Chondrocyte (in vitro differentiated cells): ENCODE data around the gene THSD4. TPM values are rescaled to one million over a fixed set of nuclear protein-coding genes. Genes with fewer than 3 reads are reported as not detected.
"Not testable (repeated sequence)": the region's sequence is repeated elsewhere in the genome, so short reads cannot be mapped to it uniquely, and the experiment has no call there.

Experiments used
- DNase-seq: peaks from one replicate; pipeline ENCODE4 v3.0.0; 2021; ENCODE audit warnings: mixed read lengths, low spot score
- H3K27ac Mint-ChIP-seq: one replicate; pipeline ENCODE4 v1.8.0; 2021; ENCODE audit warnings: mild to moderate bottlenecking, moderate library complexity, mixed read lengths; ENCODE audit not compliant: unreplicated experiment
- H3K27me3 Mint-ChIP-seq: 2 replicates; pipeline ENCODE4 v1.8.0; 2021; ENCODE audit warnings: low read depth, mixed read lengths
- H3K36me3 Mint-ChIP-seq: 2 replicates; pipeline ENCODE4 v1.8.0; 2021; ENCODE audit warnings: low read depth, mixed read lengths
- H3K4me1 Mint-ChIP-seq: 2 replicates; pipeline ENCODE4 v1.8.0; 2021; ENCODE audit warnings: low read depth, mild to moderate bottlenecking, mixed read lengths
- H3K4me3 Mint-ChIP-seq: one replicate; pipeline ENCODE4 v1.8.0; 2021; ENCODE audit warnings: mild to moderate bottlenecking, moderate library complexity, mixed read lengths; ENCODE audit not compliant: unreplicated experiment
- H3K9me3 Mint-ChIP-seq: 2 replicates; pipeline ENCODE4 v1.8.0; 2021; ENCODE audit warnings: low read depth, mixed read lengths
- total RNA-seq: library from RNA; stranded (reverse); gene quantifications from 3 replicates; pipeline ENCODE4 v1.2.1, GENCODE V29; 2021
- TF ChIP-seq, protein P1 (sequence below): fragments of 200-600 bp; sonication (generic); IDR thresholded peaks from 2 replicates; pipeline ENCODE4 v1.5.0; 2021; ENCODE audit warnings: antibody characterized with exemption, mild to moderate bottlenecking, moderate library complexity

Gene THSD4
- total RNA-seq, 1 donor from 2014 or later: 3.4 TPM

DNA sequence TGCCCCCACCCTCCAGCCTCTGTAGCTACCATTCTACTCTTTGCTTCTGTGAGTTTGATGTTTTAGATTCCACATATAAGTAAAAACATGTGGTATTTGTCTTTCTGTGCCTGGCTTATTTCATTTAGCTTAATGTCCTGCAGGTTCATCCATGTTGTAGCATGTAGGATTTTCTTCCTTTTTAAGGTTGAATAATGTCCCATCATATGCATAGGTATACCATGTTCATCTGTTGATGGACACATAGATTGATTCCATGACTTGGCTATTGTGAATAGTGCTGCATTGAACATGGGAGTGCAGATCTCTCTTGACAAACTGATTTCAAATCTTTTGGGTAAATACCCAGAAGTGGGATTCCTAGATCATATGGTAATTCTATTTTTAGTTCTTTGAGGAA, 11.8 kb downstream of the THSD4 start:
- Mint-ChIP-seq H3K9me3 (no peaks in the 10 kb centered on the region), H3K27ac (no peak overlapping the region), H3K4me1 (peaks cover 11% of the 10 kb centered on the region), H3K36me3 (no peaks in the 10 kb centered on the region), H3K4me3 (no peak overlapping the region), H3K27me3 (no peaks in the 10 kb centered on the region)
- TF ChIP-seq, protein P1, sequence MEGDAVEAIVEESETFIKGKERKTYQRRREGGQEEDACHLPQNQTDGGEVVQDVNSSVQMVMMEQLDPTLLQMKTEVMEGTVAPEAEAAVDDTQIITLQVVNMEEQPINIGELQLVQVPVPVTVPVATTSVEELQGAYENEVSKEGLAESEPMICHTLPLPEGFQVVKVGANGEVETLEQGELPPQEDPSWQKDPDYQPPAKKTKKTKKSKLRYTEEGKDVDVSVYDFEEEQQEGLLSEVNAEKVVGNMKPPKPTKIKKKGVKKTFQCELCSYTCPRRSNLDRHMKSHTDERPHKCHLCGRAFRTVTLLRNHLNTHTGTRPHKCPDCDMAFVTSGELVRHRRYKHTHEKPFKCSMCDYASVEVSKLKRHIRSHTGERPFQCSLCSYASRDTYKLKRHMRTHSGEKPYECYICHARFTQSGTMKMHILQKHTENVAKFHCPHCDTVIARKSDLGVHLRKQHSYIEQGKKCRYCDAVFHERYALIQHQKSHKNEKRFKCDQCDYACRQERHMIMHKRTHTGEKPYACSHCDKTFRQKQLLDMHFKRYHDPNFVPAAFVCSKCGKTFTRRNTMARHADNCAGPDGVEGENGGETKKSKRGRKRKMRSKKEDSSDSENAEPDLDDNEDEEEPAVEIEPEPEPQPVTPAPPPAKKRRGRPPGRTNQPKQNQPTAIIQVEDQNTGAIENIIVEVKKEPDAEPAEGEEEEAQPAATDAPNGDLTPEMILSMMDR: no peak
- no peak for DNase-seq

DNA sequence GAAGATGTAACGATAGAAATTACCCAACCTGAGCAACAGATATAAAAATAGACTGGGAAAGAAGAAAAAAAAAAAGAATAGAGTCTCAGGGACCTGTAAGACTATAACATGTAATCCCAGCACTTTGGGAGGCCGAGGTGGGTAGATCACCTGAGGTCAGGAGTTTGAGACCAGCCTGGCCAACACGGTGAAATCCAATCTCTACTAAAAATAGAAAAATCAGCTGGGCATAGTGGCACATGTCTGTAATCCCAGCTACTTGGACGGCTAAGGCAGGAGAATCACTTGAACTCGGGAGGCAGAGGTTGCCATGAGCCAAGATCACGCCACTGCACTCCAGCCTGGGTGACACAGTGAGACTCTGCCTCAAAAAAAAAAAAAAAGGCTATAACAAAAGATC, 12.9 kb downstream of the THSD4 start:
- H3K4me1 Mint-ChIP-seq: peaks cover 11% of the 10 kb centered on the region
- not testable (repeated sequence) for H3K27ac Mint-ChIP-seq, H3K4me3 Mint-ChIP-seq, DNase-seq, H3K36me3 Mint-ChIP-seq, H3K27me3 Mint-ChIP-seq, H3K9me3 Mint-ChIP-seq

DNA sequence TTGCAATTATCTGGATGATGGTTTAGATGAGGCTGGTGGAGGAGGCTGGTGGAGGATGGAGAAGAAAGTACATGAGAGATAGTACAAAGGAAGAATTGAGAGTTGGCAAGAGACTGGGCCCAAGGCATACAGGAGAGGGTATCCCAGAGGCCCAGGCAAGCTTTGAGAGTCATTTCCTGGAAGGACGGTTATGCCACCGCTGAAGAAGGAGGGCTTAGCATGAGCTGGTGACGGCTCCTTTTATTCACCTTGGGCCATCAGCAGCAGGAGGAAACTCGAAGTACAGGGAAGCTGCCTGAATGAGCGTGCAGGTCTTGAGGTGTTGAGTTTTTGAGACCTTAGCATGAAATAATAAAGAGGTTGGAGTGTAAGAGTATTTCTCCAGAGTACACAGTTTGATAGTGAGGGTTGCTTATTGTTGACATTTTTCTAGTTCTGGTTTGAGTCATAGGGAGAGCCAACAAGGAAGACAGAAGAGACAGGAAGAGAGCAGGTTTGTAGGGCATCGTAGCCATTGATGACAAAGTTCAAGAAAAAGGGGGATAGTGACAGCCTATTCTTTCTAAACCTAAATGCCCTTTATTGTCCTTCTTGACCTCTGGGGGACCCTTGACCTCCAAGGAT, 13.8 kb downstream of the THSD4 start:
- no peak overlapping the region for H3K4me3 Mint-ChIP-seq
- DNase-seq: no peak
- H3K36me3 Mint-ChIP-seq: no peaks in the 10 kb centered on the region
- H3K27ac Mint-ChIP-seq: no peak overlapping the region
- H3K27me3 Mint-ChIP-seq: no peaks in the 10 kb centered on the region
- TF ChIP-seq, protein P1: no peak
- H3K4me1 Mint-ChIP-seq: peaks cover 13% of the 10 kb centered on the region
- H3K9me3 Mint-ChIP-seq: no peaks in the 10 kb centered on the region

DNA sequence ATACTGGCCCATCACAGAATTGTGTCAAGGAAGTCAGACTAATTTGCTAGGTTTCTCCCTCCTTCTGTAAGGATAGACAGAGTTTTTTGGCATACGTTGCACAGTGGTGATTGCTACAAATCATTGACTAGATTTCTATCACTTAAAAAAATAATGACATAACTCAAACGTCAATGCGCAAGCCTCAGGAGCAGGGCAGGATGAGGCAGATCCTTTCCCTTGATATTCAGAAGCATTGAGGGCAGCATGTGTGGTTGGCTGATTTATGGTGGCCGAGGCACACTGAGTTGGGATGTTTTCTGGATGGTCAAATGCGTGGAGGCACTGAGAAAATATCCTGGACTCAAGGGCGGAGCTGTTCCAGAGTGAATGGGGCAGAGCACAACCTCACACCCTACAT, 14.4 kb downstream of the THSD4 start:
- DNase-seq: no peak

DNA sequence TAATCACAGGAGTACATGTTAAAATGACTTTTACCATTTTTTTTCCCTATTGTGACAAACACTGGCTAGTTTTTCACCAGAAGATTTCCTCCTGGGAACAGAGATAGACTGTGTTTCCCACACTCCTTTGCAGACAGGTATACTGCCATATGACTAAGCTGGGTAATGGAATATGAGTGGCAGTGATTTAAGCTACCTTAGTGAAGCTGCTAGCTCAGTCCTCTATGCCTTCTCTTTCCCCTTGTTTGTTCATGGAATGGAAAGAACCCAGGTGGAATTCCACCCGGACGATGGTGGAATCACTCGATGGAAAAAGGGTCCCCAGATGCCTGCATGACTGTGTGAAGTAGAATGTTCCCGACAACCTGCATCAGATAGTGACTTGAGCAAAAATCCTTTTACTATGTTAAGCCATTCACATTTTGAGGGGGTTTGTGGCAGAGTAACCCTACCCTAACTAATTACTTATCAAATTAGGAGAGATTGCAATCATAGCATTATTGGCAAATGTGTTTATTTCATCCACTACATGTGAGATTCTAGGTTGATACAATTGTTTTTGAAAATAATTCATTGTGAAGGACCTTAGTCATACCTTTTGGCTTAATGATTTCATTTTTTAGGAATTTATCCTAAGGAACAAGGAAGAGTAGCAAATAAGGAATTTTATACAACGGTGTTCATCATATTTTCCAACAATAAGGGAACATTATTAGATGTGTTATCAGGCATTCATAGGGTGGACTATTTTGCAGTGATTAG, 16.5 kb downstream of the THSD4 start:
- Mint-ChIP-seq H3K4me3 (no peak overlapping the region), H3K9me3 (no peaks in the 10 kb centered on the region), H3K27ac (no peak overlapping the region), H3K36me3 (no peaks in the 10 kb centered on the region), H3K4me1 (peaks cover 11% of the 10 kb centered on the region), H3K27me3 (no peaks in the 10 kb centered on the region)
- TF ChIP-seq, protein P1: no peak
- no peak for DNase-seq

More for the DNA sequence above, 14.4 kb downstream of the THSD4 start:
- Mint-ChIP-seq H3K4me1 (peaks cover 13% of the 10 kb centered on the region), H3K27ac (no peak overlapping the region), H3K4me3 (no peak overlapping the region), H3K9me3 (no peaks in the 10 kb centered on the region), H3K36me3 (no peaks in the 10 kb centered on the region), H3K27me3 (no peaks in the 10 kb centered on the region)
- TF ChIP-seq, protein P1: no peak
